NCI-H2107 (cell line): Measurements from ENCODE around the gene APBA1.

Experiments used
- DNase-seq: peaks from one replicate; lab custom pipeline; 2025; lab: John Stamatoyannopoulos, UW

The APBA1 gene

DNA sequence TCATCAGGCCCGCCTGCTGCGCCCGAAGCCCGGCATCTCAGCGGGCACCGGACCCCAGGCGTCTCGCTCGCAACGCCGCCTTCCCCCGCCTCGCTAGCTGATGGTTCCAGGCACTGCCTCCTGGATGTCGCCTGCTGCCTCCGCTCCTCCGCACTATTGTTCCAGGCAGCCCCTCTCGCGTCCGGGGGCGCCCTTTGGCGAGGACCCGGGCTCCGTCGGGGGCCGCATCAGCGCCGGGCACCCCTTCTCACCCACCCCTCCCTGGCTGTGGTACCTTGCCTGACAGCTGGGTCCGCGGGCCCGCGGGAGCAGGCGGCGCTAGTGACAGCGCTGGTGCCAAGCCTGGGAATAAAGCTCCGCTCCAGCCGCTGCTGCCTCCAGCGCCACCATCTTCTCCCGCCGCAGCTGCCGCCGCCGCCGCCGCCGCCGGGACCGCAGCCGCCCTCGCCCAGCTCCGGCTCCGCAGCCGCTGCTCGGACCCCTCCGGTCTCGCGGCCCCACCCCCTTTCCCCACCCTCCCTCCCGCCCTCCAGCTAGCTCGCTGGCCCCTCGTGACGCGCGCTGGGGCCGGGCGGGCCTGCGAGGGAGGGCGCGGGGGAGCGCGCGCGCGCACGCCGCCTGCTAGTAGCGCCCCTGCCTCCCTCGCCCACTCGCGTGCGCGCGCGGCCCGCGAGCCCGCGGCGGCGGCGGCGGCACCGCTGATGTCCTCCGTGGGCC lies at the start of gene APBA1:
Gene APBA1, minus strand, starts transcription at position 493 of the 717 bp plus-strand sequence.
- peak; percentile 51 for DNase-seq

DNA sequence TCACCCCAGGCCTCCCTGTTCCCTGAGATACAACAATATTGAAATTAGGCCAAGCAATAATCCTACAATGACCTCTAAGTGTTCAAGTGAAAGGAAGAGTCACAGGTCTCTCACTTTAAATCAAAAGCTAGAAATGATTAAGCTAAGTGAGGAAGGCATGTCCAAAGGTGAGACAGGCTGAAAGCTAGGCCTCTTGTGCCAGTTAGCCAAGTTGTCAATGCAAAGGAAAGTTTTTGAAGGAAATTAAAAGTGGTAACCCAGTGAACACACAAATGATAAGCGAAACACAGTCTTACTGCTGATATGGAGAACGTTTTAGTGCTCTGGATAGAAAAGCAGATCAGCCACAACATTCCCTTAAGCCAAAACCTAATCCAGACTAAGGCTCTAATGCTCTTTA lies 47.8 kb upstream of the APBA1 start:
- DNase-seq = no peak

DNA sequence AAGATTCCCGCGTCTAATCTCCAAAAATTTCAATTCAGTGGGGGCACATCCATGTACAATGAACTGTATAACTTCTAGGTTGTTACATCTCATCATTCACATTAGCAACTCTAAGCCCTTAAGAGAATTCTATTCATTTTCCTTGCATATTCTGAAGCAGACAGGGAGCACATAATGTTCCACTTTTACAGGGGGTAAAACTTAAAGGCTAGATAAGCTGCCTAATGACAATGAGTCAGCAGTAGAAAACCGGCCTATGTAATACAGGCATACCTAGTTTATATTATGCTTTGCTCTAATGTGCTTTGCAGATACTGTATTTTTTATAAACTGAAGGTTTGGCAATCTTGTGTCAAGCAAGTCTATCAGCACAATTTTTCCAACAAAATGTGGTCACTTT lies 47.2 kb upstream of the APBA1 start:
- DNase-seq = no peak

DNA sequence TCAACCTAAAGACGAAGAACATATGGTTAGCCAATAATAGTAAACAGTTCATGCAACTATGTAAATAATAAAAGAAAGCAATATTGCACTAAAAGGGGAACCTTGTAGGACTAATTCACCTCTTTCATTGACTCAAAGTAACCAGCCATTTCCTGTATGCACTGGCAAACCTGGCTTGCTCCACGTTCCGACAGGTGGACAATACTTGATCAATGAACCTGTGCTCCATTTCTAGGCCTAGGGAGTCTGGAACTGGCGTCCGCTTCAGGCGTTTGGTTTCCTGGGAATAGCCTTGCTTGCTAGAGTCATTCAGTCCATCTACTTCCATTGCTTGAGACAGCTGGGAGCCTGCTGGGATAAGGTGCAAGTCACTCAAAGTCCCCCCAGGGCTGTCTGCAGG lies 46.0 kb upstream of the APBA1 start:
- DNase-seq = no peak

DNA sequence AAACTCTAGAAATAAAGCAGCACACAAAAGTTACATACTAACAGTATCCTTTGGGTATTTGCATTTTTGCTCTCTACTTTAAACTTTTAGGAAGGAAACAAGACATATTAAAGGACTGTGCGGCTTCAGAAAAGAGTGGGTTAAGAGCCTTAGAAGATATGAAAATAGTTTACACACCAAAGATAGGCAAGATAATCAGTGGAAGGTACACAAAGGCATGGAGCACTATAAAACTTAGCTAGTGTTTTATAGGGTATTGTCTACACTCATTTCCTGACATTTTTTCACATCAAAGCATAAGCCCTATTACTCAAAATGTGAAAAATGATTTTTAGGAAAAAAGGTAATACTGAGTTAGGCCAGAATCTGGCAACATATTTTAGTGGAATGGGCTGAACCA lies 43.7 kb upstream of the APBA1 start:
- DNase-seq = no peak

DNA sequence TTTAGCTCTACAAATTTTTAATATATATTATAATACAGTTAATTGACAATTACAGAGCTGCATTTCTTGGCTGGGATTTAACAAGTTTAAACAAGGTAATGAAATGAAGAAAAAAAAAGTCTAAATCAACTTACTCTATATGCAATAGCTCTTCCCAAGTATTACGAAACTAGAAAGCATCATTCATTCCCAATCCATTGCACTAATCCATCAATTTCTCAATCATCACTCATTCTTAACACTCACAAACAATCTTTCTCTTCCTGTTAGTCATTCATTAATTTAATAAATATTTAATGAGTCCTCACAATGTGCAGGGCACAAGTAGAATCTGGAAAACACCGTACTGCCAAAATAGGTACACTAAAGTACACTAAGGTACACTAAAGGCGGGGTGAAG lies 42.9 kb upstream of the APBA1 start:
- DNase-seq = no peak

DNA sequence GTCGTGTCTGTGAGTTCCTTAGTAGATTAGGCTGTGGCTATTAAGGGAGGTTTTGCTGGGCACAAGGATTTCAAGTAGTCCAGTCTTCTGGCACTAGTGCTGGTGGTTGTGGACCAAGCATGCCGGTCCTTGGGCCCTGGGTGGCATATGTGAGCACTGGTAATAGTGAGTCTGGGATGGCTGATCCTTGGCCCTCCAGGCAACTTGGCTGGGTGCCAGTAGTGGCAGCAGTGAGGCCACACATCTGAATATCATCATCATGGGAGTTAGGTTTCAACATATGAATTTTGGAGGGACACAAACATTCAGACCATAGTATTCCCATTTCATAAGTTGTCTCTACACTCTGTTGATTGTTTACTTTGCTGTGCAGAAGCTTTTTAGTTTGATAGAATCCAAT lies 25.3 kb upstream of the APBA1 start:
- DNase-seq = no peak

DNA sequence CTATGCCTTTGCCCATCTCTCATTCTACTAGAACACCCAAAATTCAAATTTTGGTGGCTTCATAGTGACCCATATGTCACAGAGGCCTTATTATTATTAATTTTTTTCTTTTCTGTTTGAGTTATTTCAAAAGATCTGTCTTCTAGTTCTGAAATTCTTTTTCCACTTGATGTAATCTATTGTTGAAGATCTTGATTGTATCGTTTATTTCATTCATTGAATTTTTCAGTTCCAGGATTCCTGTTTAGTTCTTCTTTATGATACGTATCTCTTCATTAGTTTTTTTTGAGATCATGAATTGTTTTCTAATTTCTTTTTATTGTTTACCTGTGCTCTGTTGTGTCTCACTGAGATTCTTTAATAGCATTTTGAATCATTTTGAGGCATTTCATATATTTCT lies 24.6 kb upstream of the APBA1 start:
- DNase-seq = no peak

DNA sequence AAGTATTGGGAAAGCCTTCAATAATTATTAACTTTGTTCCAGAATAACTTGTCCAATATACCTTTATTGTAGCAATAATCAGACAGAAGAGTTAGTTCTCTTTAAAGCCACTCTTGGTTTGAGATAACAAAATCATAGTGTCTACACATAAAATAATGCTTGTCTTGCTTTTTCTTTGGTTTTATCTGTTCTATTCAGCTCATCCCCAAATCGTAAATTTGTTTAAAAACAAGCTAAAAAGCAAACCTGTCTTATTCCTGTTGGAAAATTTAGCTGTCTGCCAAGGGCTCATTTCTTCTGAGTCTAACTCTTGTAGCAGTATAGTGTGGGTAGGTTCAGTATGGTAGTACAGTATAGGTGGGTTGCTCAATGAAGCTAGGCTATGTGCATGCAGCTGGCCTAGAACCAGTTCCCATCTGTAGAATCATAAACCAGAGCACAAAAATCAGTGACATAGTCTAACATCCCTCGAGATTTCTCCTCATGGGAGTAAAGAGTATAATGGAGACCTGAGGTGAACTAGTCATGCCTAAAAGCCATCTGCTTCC lies 17.9 kb upstream of the APBA1 start:
- DNase-seq = no peak

DNA sequence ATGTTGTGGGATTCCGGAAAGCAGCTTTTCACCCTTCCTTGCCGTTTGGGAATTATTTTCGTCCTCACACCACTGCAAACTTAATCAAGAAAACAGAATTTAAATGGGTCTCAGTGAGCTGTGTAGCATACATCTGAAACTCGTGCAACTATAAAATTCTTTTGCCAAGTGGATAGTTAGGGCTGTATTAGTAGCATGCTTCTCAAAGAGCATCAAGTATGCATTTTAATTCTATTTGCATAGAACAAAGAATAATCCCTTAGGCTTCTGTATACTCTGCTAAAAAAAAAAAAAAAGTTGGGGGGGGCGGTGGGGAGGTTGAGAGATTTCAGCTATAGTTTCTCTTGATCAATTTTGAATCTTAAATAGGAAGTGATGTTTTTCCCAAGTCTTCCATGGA lies 11.8 kb upstream of the APBA1 start:
- DNase-seq = no peak

DNA sequence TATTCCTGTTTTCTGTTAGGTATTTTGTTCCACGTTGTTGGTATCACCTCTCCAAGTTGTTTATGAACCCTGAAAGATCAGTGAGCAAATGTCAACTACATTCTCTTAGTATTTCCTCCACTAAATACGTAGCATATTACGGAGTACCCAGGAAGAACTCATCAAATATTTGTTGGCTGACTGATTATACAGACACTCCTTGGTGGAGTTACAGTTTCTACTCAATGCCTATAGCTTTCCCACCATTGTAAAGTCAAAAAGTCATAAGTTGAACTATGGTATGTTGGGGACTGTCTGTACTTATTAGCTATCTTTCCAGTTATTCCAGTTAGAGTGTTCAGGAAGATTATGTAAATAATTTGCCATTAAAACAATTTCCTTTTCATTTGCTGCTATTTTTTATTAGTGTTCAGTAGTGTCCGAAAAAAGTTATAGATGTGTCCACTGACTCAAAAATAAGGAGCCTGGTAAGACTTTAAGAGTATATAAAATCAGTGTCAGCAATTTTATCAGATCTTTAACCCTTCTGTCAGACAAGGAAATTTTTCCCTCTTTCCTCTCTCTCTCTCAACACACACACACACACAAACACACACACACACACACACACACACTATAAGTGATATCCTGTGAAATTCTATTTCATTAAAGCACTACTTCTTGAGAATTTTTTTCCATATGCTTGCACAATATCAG lies 6.8 kb upstream of the APBA1 start:
- DNase-seq = no peak

DNA sequence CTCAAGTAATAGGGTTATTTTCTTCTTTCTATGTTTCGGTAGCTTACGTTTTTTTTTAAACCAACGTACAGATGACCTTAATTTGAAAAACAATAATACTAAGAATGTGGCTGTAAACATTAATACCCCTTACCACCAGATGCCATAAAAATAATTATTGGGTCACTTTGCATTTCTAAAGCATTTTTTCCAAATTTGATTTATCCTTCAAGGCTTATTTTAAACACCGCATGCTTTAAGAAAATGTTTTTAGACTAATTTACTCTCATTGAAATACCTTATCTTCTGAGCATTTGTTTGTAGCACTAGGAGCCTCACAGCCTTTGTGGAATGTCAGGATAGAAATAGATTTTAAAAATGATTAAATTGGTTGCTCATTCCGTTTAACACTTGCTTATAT lies 5.8 kb upstream of the APBA1 start:
- no peak for DNase-seq

DNA sequence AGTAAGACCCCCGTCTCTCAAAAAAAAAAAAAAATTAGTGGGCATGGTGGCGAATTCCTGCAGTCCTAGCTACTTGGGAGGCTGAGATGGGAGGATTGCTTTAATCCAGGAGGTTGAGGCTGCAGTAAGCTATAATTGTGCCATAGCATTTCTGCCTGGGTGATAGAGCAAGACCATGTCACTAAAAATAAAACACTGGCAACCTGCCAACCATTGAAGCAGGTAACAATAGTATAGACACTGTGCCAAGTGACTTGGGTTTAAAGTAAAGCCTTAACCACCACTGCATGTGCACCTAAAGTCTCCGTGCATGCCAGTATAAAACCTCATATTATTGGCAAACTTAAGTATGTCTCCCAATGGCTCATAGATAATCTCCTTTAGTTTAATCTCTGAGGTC lies 3.4 kb upstream of the APBA1 start:
- no peak for DNase-seq

DNA sequence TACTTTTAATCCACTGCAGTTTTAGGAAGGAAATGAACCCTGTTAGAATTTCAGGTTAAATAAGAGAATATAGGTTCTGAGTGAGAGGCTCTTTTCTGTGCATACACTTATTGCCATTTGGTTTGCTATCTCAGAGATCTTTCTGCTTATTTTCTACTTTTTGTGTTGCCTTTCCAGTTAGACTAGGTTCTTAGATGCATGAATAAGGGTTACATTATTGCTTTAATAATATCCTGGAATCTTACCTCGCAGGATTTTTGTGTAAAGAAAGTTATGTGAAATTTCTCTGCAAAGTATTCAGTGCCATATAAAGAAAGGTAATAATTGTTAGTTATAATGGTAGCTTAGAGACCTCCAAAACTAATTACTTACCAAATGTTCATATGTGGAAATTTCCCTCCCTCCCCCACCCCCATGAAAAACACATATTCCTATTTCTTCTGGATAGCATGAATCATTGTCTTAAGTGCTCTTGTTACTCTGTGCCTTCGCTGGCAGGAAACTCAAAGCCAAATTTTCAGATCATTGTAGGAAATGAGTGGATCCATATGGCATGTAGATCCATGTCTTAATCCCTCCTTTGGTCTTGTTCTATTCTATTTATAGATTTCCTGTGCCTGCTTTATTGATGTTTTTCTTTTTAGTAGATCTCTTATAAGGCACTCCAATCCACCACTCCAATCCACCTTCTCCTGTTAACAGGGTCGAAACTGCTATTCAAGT lies 2.7 kb upstream of the APBA1 start:
- DNase-seq = no peak

DNA sequence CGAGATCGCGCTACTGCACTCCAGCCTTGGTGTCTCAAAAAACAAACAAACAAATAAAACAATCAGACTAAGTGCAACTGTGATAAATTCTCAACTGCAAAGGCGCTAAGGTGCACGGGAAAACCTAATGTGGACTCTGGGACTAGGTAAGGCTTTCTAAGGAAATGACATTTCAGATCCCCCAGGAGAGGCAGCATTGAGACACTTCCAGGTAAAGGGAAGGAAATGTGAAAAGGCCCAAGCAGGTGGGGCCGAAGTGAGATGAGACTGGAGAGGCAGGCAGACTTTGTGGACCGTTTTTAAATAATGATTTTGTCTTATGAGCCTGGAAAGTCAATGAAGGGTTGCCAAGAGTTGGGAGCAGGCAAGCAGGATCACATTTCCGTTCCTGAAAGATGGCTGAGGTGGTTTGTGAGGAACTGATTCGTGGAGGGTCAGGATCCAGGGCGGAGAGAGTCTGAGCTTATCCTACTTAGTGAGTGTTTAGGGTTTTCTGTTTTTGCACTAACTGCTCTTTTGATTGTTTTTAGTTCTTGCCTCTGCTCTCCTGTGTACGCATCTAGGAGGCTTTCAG lies 2.0 kb upstream of the APBA1 start:
- peak; percentile 7 for DNase-seq

DNA sequence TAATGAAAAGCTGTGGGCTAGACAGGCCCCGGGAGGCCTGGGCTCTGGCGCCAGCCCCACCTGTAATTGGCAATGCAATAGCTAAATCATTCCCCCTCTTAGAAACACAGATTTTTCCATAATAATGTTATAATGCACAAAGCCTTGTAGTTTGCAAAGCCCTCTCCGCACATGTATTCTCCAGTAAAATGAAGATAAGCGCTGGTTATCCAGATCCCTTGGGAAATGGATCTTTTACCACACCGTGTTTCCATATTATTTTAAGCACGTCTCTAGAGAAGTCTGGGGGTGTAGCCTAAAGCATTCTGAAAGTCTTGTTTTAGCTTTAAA lies 1.1 kb upstream of the APBA1 start:
- no peak for DNase-seq

DNA sequence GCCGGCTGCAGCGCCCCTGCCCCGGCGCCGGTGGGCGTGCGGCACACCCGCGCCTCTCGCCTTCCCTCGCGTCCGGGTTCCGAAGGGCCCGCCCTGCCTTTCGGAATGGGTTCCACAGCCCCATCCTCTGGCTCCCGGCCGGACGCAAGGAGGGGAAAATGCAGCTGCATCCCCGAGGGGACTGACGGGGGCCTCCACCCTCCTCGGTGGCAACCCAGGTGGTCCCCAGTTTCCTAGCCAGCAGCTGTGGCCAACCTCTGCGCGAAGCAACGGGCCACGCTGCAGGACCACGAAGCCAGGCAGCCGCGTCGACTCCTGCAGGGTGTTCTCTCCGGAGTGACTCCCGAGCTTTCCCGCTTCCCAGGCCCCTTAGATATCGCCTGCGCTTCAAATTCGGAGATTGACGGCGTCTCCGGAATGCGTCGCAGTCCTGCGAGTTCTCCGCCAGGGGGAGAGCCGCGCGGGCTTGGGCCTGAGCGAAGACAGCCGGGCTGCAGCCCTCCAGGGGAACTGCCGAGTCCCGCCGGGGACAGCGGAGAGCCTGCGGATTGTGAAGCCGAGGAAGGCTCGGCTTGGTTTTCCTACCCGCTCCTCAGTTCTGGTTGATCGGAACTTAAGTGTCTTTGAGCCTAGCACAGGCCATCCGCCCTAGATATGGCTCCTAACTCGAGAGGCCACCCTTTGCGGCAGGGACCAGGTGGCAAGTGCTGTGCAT lies 582 bp upstream of the APBA1 start:
- peak; percentile 97 for DNase-seq

DNA sequence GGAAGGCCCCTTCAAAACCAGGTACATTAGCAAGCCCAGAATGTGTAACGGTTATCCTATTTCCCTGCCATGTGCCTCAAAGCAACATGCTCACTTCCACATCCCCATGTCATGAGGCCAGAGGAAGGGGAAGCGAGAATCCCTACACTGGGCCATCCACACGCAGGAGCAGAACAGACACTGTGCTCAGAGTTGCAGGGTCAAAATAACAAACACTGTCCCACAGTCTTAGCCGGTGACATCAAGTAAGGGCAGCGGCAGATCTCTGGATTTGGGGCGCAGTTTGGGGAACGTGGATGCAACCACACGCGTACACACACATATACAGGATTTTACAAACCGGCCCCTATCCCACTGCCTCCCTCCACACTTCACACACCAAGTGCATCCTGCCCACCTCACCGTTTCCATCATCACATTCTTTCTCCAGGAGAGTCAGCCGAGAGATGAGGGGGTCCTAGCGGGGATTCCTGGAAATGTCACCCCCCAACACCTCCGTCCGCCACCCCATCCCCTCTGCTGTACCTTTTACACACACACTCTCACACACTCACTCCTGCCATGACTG lies 776 bp downstream of the APBA1 start:
- DNase-seq = no peak

DNA sequence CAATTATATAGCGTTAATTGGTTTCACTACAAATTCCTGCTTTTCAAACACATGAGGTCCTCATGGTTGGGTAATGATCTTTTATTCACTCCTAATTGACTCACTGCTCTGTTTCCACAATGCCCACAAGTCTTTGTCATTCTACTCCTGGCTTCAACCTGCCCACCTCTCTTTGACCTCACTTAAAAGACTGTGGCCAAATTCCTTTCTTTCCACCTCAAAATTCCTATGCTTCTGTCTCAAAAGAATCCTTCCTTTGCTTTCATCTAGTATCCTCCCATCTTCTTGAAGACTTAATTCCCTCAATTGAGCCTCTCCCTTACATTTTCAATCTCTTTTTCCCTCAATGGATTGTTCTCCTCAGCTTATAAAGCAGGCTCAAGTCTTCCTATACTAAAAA lies 4.9 kb downstream of the APBA1 start:
- no peak for DNase-seq

DNA sequence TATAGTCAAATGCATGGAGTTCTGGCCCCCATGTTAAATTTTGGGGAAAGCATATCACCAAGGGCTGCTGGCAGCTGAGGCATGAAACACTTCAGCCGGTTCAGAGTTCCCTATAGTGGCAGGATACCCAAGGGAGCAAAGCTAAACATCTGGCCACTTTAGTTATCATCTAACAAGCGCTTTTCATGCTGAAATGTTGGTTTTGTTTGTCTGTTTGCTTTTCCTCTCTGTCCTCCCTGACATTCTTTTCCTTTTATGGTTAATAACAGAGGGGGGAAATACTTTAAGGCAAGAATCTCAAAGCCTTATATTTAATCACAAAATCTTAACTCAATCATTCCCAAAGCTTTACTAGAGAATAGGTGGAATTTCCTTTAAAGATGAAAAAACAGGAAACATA lies 11.9 kb downstream of the APBA1 start:
- DNase-seq = no peak

DNA sequence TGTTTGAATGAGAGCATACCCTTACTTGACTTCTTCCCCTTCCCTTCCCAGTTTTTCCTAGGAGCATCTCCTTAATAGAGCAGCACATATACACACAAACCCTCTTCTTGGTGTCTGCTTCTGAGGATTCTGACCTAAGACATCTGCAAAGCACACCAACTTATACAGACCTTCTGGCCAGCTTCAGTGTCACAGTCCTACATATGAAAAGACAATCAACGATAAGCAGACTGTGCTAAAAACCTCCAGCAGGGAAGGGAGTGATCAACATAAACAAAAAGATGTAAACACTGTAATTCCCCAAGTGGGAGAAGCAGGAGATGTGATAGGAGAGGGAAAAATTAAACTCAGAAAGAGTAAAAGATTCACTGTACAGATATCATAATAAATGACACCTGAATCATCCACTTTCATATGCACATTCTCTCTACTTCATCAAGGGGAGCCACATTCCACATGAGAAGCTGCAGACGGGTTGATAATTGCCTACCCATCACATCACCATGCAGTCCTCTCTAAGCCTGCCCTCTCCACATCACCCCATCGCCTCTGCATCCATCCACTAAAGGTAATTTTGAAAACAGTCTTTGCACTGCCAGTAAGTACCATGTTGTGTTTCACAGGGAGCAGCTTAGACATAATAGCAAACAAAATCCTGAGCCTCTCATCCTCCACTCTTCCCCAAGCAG lies 13.0 kb downstream of the APBA1 start:
- DNase-seq = no peak
